HG02623 (cell line): ENCODE measurements around the gene BRIP1.
"Not testable (repeated sequence)": the region's sequence is repeated elsewhere in the genome, so short reads cannot be mapped to it uniquely, and the experiment has no call there.

Experiments
- ATAC-seq: cut with Tn5 transposase; IDR thresholded peaks from one replicate; pipeline ENCODE4 v1.9.1; 2021; ENCODE audit warnings: moderate library complexity; ENCODE audit not compliant: unreplicated experiment

BRIP1 gene

GRCh38 chr17:61831099-61831498 lies 32.2 kb downstream of the BRIP1 start:
- ATAC-seq, result no peak

GRCh38 chr17:61828694-61829093 lies 34.6 kb downstream of the BRIP1 start:
- no peak for ATAC-seq

- no peak for ATAC-seq
Observed at GRCh38 chr17:61827649-61828395, 35.5 kb downstream of the BRIP1 start.

GRCh38 chr17:61826866-61827265 lies 36.5 kb downstream of the BRIP1 start:
- ATAC-seq, result not testable (repeated sequence)

GRCh38 chr17:61826198-61826597 lies 37.1 kb downstream of the BRIP1 start:
- ATAC-seq, result not testable (repeated sequence)

- no peak for ATAC-seq
Observed at GRCh38 chr17:61825448-61826137, 37.7 kb downstream of the BRIP1 start.

- ATAC-seq, result no peak
Observed at GRCh38 chr17:61822326-61823285, 40.7 kb downstream of the BRIP1 start.

GRCh38 chr17:61821655-61822054 lies 41.7 kb downstream of the BRIP1 start:
- no peak for ATAC-seq

GRCh38 chr17:61819265-61819664 lies 44.1 kb downstream of the BRIP1 start:
- ATAC-seq, result not testable (repeated sequence)

GRCh38 chr17:61818225-61818624 lies 45.1 kb downstream of the BRIP1 start:
- no peak for ATAC-seq

GRCh38 chr17:61817452-61817851 lies 45.9 kb downstream of the BRIP1 start:
- ATAC-seq, result no peak

GRCh38 chr17:61816538-61816937 lies 46.8 kb downstream of the BRIP1 start:
- no peak for ATAC-seq

GRCh38 chr17:61815863-61816503 lies 47.3 kb downstream of the BRIP1 start:
- ATAC-seq, result no peak

GRCh38 chr17:61814485-61814884 lies 48.8 kb downstream of the BRIP1 start:
- ATAC-seq, result no peak

GRCh38 chr17:61813211-61813610 lies 50.1 kb downstream of the BRIP1 start:
- no peak for ATAC-seq

GRCh38 chr17:61812747-61813146 lies 50.6 kb downstream of the BRIP1 start:
- ATAC-seq, result no peak

- ATAC-seq, result no peak
Observed at GRCh38 chr17:61809816-61810392, 53.4 kb downstream of the BRIP1 start.

GRCh38 chr17:61808442-61808841 lies 54.9 kb downstream of the BRIP1 start:
- no peak for ATAC-seq

- ATAC-seq, result no peak
Observed at GRCh38 chr17:61806936-61807335, 56.4 kb downstream of the BRIP1 start.

- no peak for ATAC-seq
Observed at GRCh38 chr17:61806081-61806828, 57.1 kb downstream of the BRIP1 start.
